AG09309 (cell line): ENCODE measurements around the gene L3MBTL4.

ENCODE experiments used
- DNase-seq: peaks from one replicate; pipeline ENCODE4 v3.0.0-alpha.2; 2010; ENCODE audit warnings: low read depth
- H3K4me3 ChIP-seq: 2 replicates; pipeline ENCODE4 v1.5.1; 2011; ENCODE audit warnings: mild to moderate bottlenecking, low read depth, low read length, moderate library complexity; ENCODE audit not compliant: control insufficient read depth
- CTCF ChIP-seq: IDR thresholded peaks from 2 replicates; pipeline ENCODE4 v1.5.1; 2011; ENCODE audit warnings: mild to moderate bottlenecking, low read depth, low read length, inconsistent platforms; ENCODE audit not compliant: insufficient read depth, control insufficient read depth; ENCODE audit errors: missing control alignments

L3MBTL4 gene

GRCh38 chr18:6254456-6254855, 160.3 kb downstream of the L3MBTL4 start:
- DNase-seq, result no peak
- no peak for TF ChIP-seq CTCF
- no peak overlapping the region for H3K4me3 ChIP-seq

- DNase-seq, result no peak
- no peak for TF ChIP-seq CTCF
- no peak overlapping the region for H3K4me3 ChIP-seq
Observed at GRCh38 chr18:6251084-6251483, 163.6 kb downstream of the L3MBTL4 start.

DNA sequence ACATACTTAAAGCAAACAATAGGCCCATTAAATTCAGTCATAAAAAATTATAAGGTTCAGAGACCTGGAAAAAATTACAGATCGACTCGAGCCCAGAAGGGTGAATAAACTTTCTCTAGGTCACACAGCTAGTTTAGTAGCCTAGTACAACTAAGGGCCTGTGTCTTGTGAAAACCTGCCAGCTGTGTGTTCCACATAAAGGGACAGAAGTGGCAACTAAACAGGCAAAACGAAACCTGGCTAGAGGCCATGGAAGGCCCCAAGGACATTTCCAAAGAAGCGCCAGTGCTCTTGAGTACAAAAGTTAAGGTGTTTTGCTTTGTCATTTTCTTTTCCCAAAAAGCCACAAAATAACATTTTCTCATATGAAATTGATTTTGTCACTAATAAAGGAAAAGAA, 164.9 kb downstream of the L3MBTL4 start:
- no peak for DNase-seq
- no peak for TF ChIP-seq CTCF
- H3K4me3 ChIP-seq, result no peak overlapping the region

- no peak for DNase-seq
- TF ChIP-seq CTCF, result no peak
- H3K4me3 ChIP-seq, result no peak overlapping the region
Observed at GRCh38 chr18:6249170-6249569, 165.5 kb downstream of the L3MBTL4 start.

DNA sequence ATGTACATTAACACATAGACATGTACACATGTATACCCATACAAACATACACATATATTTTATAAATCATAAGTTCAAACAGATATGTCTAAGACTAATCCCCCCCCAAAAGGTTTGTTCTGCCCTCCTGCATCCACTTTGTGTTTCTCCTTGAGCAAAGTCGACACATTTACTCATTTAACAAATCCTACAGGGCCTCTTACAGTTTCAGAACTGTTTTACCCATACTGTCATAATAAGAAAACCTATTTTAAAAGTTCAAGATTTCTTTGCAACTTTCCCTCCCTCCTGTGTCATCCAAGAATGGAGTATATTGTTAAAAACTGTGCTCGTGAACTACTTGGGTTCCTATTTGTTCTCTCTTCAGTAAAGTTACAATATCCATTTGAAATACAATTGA, 166.7 kb downstream of the L3MBTL4 start:
- TF ChIP-seq CTCF, result no peak
- no peak for DNase-seq
- H3K4me3 ChIP-seq, result no peak overlapping the region

DNA sequence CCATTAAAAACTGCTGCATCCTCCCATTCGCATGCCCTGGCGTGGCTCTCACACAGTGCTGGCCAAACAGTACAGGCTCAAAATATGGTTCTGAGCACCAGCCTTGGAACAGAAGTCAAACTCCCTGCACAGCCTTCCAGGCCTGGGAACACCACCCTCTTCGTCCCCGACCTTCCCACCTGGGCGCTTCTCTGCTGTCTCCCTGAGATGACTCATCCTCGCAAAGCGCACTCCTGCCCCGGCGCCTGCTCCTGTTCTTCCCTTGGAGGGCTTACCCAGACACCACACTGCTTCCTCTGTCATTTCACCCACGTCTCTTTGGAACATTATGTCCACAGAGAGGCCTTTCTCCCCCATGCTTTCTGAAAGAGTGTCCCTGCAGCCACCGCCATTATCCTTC, 172.7 kb downstream of the L3MBTL4 start:
- no peak overlapping the region for H3K4me3 ChIP-seq
- no peak for DNase-seq
- TF ChIP-seq CTCF, result no peak

GRCh38 chr18:6239716-6240115, 175.0 kb downstream of the L3MBTL4 start:
- TF ChIP-seq CTCF, result no peak
- no peak for DNase-seq
- no peak overlapping the region for H3K4me3 ChIP-seq
